HG02870 (cell line): ENCODE measurements around the gene PIK3AP1.
A peak's percentile ranks its signal among the peaks of the same experiment; 100 is the strongest.

ENCODE experiments used
- ATAC-seq: cut with Tn5 transposase; IDR thresholded peaks from one replicate; pipeline ENCODE4 v1.9.1; 2021; ENCODE audit warnings: mild to moderate bottlenecking, moderate library complexity; ENCODE audit not compliant: unreplicated experiment

The PIK3AP1 gene

DNA sequence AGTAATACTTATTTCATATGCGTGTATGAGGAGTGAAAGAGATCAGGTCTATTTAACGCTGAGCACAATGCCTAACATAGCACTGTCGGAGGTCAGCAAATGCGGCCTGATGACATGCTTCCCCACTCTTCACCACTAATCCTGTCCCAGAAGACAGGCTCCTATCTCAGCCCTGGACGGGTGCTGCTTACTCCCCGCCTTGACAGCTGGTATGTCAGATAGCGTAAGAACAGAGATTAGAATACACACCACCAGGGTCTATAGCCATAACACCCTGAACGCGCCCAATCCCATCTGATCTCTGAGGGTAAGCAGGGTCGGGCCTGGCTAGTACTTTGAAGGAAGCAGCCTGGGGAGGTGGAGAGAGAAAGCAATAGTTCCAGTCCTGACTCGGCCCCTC, 101.2 kb downstream of the PIK3AP1 start:
- no peak for ATAC-seq

DNA sequence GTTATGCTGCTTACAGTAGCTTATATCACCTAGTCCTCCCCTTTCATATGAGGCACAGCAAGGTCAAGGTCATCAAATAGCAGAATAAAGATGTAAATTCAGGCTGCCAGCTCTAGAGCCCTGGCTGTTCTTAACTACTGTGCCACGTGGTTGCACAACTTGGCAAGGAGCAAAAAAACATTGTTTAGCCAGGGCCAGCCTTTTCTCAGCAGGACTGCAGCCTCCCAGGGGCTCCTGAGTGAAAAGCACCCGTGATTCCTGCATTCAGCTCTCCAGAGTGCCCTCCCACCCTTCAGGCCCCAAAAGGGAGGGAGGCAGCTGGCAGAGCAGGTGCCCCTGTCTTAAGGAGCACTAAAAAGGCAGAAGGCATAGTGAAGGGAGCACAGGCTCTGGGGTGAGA, 101.7 kb downstream of the PIK3AP1 start:
- ATAC-seq: no peak

DNA sequence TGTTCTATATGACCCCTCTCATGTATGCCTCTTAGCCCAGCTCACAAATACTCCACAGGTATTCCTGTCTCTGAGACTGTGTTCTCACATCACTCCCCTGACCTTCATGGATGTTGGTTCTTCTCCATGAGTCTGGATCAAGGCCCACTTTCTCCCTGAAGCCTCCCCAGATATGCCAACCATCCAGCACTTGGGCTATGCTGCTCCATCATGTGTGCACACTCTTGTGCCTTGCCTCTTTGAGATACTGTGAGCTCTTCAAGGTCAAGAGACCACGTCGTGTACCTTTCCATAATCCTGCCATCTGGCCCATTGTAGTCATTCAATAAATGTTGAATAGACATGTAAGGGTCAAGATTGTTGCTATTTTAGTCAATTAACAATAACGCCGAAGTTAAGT, 103.4 kb downstream of the PIK3AP1 start:
- no peak for ATAC-seq

DNA sequence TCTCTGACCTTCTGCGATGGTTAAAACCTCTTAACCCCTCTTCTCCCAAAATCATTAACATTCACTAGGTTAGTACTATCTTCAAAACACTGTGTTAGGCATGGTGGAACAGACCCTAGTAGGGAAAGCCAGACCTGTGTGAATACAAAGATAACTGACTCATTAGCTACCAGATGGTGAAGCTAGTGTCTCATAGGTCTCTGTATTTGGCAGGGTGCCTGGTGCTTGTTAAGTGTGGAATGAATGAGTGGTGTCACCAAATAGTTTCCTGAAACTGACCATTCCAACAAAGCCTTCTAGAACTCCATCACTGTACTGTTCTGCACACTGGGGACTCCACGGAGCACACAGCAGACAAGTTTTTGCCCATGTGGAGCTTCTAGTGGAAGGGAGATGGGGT, 105.8 kb downstream of the PIK3AP1 start:
- ATAC-seq: no peak

DNA sequence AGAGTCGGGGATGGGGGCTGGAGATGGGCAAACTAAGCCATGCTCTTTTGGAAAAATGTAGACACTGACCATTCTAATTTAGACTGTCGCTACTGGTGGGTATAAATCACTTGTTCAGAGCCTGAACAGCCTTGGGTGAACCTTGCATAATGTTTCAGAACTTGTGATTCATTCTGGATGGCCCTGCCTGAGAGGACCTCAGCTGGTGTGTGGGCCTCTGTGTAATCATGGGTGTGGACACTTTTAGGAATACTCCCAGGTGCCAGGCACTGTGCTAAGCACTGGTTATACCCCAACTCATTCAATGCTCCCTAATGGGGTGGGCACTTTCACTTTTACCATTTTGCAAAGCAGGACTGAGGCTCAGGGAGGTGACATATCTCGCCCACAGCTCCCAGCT, 106.7 kb downstream of the PIK3AP1 start:
- ATAC-seq: no peak

DNA sequence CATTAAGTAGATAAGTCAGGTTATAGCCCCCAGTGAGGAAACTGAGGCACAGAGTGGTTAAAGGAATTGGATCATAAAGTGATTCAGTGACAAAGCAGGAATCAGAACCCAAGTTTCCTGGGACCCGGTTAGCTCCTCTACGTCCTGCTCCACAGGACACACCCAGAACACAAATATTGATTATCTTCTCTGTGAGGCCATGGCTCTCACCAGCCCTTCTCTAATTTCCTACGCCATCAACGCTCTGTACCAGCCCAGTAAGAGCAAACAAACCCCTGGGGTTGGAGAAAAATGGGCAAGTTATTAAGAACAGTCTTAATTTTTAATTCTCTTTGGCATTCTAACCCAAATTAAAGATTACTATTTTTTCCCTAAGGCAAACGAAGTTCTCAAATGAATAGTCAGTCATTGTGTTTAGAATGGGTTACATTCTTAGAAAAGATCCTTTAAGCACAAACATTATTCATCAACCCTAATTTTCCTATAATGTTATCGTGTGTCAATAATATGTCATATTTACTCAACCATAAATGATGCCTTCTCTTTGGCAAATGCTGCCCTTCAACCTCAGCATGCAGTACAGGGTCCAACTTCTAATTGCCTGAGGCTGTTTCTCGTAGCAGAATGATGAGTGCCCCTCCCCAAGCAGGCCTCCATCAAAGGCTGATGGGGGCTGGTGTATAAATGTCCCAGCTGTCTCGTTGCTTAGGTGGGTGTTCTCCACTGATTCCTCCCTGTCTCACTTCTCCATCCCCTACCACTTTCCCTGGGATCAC, 108.1 kb downstream of the PIK3AP1 start:
- ATAC-seq: no peak

DNA sequence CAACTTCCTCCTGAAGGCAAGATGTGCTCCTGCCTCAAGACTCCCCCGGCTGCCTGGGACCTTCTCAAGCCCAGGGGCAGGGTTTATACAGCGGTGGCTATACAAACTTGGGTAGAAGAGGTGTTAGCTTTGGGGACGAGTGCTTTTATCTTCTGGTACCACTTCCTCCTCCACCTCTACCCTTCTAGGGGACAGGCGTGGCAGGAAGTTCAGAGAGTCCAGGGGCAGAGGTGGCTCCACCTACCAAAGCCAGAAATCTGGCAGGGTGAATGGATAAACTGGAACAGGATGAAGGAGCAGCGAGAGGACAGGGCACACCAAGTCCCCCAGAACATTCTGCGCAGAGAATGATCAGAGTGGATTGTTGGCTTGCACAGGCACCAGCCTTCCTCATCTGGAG, 109.5 kb downstream of the PIK3AP1 start:
- no peak for ATAC-seq

DNA sequence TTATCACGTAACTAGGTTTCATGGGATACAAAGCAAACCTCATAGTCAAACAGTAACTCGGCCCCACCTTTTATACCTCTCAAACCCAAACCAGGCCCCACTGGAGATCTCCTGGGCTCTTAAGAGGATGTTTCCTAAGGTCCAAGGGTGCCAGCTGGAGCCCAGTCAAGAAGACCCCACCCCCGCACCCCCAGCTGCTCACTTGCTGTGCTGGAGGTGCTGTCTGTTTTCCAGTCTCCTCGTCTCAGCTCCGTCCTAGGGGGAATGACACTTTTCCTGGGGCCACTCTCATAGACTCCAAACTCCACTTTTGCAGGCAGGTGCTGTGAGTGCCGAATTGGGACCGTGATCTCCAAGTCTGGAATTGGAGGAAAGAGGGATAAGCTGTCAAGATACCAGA, 110.8 kb downstream of the PIK3AP1 start:
- no peak for ATAC-seq

DNA sequence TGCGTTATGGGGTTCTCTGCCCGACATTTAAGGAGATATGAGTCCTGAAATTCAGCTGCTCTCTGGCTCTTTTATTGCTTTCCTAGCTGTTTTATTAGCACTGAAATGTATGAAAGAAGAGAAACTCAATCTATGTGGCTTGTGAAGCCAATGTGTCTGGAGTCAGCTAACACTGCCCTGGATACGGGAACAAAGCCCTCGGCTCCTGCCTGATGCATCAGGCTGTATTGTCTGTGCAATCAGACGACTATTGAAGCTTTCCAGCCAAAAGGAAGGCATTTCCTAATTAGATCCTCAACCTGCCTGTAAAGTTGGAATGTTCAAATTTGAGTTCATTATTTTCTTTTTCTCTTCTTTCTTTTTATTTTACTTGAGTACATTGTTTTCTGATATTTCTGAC, 111.5 kb downstream of the PIK3AP1 start:
- ATAC-seq: no peak

DNA sequence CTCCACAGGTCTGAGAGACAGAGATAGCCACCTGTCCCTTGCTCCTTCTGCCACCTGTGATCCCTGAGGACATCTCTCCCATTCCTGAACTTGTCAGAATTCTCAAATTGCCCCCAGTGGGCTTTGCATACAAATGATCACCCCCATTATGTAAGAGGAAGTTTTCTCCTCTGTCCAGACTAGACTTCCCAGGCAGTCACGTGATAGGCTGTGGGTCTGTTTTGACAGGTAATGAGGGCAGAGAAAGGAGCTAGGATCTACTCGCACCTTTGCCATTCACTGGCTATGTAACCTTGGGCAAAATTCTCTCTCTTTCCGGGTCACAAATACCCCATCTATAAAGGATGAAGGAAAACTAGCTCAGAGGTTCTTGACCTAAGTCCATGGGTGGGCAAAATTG, 112.1 kb downstream of the PIK3AP1 start:
- no peak for ATAC-seq

DNA sequence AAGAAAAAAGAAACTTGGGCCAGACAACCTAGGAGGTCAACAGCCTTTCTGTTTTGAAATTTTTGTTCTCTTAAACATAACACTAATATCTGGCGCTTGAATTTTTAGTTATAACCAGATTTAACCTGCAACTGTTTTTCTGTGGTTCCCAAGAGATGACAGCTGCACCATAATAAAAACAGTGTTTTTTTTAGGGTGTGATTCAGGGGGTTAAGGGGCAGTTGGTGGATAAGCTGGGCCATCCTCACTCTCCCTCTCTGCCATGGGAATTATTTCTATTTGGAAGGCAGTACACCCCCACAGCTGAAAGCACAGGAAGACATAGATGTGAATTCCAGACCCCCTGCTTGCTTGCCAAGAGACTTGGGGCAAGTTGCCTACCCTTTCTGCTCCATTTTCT, 113.4 kb downstream of the PIK3AP1 start:
- ATAC-seq: no peak

DNA sequence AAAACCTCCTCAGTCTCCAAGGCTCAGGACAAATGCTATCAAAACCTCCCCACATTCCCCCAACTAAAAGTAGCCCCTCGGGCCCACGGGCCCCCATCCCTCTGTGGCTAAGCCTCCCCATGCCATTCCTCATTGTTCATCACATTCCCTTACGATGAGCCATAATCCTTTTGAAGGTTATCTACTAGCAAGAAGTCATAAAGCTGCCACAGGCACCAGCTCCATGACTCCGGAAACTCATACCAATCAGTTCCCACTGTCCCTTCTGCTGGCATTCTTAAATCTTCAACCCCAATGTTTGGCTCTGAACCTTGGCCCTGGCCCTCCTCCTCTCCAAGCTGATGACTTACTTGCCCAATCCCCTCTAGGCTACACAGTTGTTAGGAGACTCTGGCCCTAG, 114.1 kb downstream of the PIK3AP1 start:
- ATAC-seq: no peak

DNA sequence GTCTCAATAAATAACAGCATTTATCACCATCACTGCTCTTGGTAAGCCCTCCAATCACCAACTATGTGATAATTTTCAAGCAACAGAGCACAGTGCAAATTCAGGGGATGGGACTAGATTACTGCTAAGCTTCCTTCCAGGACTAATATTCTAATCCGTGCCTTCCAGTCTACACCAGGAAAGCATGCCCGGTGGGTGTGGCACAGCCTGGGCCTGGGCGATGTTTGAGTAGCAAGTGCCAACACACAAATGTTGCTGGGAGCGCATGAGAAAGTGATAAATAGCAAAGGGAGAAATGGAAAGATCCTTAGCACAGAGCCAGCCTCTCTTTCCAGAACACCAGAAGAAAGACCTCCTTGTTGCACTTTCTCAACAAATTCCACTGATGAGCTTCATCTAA, 120.0 kb downstream of the PIK3AP1 start:
- ATAC-seq: no peak

DNA sequence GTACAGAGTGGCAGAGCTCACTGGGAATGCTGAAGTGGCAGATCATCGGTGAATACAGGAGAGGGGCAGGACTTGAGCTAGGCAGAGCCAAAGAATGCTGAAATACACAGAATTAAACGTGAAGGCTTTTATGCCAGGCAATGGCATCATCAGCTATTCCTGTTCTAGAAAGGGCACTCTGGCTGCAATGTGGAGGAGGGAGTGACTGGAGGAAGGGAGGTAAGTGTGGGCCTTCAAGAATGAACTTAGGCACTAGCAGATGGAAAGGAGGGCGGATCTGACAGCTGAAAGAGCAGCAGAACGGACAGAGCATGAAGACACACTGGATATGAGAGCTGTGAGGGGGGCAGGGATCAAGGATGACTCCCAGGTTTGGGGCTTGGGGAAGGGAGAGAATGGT, 121.5 kb downstream of the PIK3AP1 start:
- ATAC-seq: no peak

DNA sequence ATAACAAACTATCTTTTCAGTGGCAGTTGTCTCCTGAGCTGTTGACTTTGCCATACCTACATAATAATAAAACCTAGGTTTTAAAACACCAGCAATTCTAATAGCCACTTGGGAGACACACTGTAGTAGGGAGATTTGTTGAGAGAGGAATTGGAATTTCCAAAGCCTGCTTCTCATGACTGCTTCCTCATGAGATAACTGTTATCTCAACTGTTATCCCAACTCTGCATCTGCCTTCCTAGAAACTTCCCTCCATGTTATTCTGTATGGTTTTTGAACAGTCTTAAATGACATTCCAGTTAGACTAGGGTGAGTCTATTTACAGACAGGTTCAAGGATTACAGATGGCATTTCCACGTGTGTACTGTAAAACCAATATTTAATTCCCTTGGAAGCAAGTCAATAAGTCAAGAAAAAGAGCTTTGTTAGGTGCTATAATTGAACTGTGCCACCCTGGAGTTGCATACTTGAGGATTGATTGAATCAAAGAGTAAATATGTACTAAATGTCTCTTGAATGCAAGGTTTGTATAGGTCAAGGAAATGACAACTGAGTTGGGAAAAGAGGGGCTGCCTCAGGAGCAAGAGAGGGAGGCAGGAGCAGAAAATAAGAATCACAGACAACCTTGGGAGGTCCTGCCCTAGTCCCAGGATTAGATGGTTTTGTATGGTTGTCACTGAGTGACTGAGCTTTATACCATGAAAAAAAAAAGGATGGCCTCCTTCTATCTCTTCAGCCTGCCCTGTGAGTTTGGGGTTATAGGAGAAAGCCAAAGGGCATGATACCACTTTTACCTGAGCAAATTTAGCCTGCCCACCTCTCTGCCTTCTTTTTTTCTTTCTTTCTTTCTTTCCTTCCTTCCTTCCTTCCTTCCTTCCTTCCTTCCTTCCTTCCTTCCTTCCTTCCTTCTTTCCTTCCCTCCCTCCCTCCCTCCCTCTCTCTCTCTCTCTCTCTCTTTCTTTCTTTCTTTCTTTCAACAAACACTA, 123.6 kb downstream of the PIK3AP1 start:
- ATAC-seq: no peak

DNA sequence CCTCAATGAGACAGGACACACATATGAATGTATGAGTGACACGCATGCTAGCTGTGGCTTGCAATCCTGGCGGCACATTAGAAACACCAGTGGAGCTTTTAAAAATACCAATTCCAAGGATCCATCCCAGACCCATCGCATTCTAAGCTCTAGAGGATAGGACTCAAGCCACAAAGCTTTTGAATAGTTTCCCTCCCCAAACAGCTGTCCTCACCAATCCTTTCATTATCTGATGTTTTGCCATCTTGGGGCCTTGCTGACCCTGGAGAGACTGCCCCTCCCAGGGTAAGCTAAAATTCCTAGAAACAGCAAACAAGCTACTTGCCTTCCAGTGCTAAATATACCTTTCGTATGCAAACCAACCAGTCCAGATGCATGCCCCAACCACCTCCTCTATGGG, 124.6 kb downstream of the PIK3AP1 start:
- no peak for ATAC-seq

DNA sequence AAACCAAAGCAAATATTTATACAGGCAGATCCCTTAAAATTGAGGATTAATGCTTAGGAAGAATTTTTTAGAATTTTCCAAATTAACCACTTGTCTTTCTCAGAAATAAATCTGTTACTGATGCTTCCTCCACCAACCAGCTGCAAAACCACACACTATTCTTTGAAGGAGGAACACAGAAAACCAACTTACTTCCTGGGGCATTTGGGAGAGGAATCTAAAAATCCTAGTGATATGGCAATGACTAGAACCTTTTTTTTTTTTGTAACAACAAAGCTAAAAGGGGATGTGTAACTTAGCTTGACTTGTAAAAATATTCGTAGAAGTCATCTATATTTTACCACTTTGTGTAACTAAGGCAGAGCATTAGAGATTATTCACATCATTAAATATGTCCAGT, 128.4 kb downstream of the PIK3AP1 start:
- no peak for ATAC-seq

DNA sequence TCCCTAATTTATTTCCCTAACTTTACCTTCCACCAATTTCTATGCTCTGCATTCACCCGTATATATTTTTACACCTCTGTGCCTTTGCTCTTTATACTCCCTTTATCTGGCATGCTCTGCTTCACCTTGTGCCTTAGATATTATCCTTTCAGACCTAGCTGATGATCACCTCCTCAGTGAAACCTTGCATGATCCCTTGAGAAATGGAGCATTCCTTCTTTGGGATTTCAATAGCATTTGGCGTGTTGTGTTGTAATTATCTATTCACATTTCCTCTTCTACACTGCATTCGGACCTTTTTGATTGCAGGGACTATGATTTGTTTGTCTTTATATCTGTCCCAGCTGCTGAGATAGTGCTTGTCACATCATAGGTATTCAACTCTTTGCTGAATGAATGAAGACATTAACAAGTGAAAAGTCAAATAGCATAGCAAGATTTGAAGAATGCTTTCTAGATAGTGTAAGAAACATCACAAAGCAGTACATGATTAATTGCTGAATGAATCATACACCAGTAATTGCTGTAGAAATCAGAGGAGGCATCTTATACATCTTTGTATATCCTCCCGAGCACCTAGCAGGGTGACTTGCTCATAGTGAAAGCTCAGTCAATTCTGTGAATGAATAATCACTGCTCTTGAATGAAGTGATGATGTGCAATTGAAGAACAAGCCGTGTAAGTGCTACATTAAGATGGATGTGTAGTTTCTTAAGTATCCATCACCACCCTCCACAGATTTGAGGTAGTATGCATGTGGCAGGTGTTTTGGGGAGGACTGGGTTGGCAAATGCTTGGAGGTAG, 131.5 kb downstream of the PIK3AP1 start:
- peak; percentile 53 for ATAC-seq

DNA sequence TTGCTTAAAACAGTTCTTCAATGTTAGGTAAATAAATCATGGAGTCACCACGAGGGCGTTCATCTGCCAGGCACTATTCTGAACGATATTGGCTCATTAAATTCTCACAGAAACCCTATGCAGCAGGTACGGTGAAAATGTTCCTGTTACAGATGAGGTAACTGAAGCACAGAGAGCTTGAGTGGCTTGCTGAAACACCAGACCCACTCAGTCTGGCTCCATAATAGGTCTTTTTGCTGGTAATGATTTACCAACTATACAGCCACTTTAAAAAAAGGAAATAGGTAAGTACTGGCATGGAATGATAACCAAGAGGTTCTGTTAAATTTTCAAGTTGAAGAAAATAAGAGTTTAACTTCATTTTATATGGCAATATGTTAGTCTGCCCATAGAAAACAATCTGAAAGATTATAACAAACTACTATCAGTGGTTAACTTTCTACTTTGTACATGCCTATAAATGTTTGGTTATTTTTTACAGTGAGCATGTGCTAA, 132.2 kb downstream of the PIK3AP1 start:
- ATAC-seq: no peak

DNA sequence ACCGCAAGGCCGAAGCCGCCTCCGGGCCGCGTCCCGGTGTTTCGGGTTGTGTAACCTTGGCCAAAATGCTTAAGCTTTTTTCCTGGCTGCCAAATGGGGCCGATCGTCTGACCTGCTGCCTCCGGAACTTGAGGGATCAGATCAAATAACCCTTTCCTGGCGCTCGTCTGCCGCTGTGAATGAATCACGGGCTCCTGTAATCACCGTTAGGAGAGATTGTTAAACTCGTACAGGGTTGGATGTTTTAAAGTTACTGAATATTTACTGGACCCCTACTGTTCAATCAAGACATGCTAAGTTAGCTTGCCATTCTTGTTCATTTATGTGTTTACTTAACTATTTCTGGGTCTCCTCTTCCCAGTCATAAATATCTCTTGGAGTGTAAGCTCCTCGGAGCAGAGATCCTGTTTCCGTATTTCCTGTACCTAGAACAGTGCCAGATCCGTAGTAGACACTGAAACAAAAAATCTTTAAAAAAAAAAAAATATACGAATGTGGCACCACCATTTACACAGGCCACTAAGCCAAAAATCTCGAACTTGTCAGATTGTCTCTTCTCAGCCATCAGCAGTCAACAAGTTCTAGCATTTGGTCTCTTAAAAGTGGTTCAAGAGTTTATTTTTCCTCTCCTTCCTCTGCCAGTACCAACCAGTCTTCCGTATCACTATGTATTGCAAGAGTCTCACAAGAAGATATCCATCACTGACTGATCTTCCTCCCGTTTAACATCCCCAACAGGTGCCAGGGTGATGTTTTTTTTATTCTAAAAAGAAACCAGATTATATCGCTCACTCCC, 132.9 kb downstream of the PIK3AP1 start:
- ATAC-seq: peak; percentile 9
